Gastrocnemius medialis (tissue), 4 donors: ENCODE results near the gene LAMA4.

Source experiments
- POLR2A ChIP-seq, 2 donors: fragments of 450-650 bp; IDR thresholded peaks; one replicate each; pipeline ENCODE4 v1.6.1; 2017; ENCODE audit warnings: antibody characterized with exemption in 2 of 2, mild to moderate bottlenecking in 2 of 2, moderate library complexity in 2 of 2
- TF ChIP-seq, protein P1 (sequence below), 5 experiments: fragments of 450-650 bp in 3 of 5; fragments of 200-600 bp in 2 of 5; sonication (generic) in 2 of 5; IDR thresholded peaks in 4 of 5; conservative IDR thresholded peaks in 1 of 5; 1 replicate in 4 of 5; 2 replicates in 1 of 5; pipeline ENCODE4 v1.5.1; 2016 to 2019; ENCODE audit warnings: antibody characterized with exemption in 5 of 5, mild to moderate bottlenecking in 3 of 5, moderate library complexity in 3 of 5

DNA sequence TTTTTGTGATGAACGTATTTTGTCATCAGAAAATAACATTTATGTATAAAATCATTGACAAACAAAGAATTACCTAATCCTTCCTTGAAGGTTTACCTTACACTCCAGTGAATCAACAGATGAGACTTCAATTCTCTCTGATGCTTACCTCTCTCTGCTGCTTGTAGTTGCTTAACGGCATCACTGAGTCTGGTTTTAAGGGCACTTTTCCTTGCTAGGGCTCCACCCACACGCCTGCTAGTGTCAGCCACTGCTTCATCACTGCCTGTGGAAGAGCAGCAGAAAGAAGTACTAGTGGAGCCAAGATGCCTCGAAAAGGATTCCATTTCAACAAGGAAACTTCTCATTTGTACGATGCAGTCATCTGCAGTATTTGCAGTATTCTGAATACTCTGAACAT is 104.0 kb downstream of the LAMA4 start:
- TF ChIP-seq, protein P1, sequence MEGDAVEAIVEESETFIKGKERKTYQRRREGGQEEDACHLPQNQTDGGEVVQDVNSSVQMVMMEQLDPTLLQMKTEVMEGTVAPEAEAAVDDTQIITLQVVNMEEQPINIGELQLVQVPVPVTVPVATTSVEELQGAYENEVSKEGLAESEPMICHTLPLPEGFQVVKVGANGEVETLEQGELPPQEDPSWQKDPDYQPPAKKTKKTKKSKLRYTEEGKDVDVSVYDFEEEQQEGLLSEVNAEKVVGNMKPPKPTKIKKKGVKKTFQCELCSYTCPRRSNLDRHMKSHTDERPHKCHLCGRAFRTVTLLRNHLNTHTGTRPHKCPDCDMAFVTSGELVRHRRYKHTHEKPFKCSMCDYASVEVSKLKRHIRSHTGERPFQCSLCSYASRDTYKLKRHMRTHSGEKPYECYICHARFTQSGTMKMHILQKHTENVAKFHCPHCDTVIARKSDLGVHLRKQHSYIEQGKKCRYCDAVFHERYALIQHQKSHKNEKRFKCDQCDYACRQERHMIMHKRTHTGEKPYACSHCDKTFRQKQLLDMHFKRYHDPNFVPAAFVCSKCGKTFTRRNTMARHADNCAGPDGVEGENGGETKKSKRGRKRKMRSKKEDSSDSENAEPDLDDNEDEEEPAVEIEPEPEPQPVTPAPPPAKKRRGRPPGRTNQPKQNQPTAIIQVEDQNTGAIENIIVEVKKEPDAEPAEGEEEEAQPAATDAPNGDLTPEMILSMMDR (IDR thresholded peaks at IDR 0.05 in 4 of 5, conservative IDR thresholded peaks at IDR 0.05 in 1 of 5) = no peak
- TF ChIP-seq POLR2A (IDR thresholded peaks at IDR 0.05) = no peak
